ENCODE measurements around the gene CD52. TPM values are rescaled to one million over a fixed set of nuclear protein-coding genes. Genes with fewer than 3 reads are reported as not detected.
A peak's percentile ranks its signal among the peaks of the same experiment; 100 is the strongest.

The CD52 gene
- polyA plus RNA-seq, 4 donors, result 2.7 to 6.6 (median 5.2) TPM

DNA sequence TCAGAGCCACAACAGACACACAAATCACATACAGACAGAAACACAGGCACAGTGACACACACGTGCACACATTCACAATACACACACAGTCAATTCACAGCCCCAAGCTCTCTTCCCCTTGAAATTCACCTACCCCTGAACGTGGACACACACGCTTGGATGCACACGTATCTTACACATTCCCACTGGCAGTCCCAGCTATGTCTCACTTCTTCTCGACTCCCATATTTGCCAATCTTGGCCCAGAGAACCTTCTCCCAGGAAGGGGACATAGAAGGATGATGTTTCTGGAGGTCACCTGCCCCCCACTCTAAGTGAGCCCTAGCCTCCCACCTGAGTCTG lies 34.6 kb downstream of the CD52 start:
- DNase-seq (ENCODE audit: low read depth in 4 of 4, low spot score in 3 of 4), result no peak

DNA sequence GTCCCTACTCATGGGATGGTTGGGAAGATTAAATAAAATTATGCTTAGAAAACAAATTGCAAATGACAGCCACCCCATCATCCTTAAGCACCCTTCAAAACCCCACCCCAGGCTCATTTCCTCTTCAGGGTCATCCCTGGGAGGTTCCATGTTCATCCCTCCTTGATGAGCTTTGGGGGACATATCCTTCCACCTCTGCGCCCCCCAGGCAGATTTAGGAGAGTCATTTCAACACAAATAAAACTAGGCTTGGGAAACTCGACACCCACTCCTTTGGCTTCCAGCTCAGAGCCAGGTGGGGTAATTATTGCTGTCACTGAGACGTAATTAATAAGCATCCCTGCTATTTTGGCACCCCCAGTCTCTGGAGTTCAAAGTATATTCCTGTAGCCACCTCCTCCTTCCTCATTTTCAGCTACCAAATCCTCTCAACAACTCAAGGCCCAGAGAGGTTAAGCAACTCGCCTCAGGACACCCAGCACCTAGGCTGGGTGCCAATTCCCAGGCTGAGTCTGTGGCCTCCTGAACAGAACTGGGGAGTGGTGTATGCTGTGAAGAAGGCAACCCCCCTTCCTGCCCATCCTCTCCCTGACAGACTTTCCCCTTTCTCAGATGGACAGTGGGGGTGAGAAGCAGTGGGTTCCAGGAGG lies 35.6 kb downstream of the CD52 start:
- DNase-seq (ENCODE audit: low read depth in 4 of 4, low spot score in 3 of 4), result no peak

DNA sequence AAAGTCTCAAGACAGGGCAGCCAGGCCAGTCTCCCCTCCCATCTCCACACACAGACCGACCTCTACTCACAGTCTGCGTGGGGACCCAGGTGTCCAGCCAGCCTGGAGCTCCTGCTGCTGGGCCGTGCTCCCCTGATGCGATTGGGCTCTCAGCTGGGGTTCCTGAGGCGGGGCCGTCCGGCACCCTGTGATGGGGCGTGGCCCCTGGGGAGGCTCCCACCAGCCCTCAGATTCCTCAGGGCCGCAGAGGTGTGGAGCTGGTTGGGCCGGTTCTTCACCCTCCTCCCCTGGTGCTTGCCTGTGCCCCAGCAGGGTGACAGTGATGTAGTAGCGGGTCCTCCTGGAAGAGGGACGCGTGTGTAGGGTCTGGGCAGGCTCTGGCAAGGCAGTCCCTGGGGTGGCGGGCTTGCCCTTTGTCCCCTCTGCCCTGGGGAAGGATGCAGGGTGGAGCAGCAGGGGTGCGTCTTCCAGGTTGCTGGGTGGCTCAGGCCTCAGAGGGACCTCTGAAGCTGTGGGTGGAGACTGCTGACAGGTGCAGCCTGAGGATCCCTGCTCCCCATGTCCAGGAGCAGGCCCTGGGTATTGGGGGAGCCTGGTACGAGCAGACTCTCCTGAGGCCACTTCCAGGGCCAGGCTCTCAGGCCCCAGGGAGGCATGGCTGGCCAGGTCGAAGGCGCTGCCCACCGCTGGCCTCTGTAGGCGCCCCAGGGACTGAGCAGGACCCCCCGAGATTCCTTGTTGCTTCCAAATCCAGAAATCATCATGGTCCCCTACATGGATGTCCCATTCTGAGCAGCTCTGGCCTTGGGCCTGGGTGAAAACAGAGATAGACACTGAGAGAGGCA lies 36.4 kb downstream of the CD52 start, which contains the start of gene CRYBG2:
CRYBG2 (minus strand) TSS at position 155 of the 845 bp plus-strand sequence. CDS start 7,473 bp downstream, outside the sequence.
- DNase-seq (ENCODE audit: low read depth in 4 of 4, low spot score in 3 of 4), result no peak

DNA sequence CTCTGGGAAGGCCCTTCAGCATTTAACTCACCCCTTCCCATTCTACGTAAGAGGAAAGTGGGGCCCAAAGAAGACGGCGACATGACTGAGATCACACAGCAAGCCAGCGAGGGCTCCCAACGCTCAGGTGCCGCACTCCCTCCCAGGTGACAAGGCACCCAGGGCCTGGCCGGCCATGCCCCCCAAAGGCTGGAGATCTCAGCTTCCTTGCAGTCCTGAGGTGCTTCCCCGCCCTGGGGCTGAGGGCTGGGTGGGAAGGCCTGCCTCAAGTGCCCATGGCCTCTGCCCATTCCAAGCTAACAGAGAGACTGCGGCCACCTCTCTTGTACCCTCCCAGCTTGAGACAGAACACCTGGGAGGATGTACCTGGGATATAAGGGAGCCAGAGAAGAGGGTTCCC lies 37.2 kb downstream of the CD52 start:
- no peak for DNase-seq (ENCODE audit: low read depth in 4 of 4, low spot score in 3 of 4)

DNA sequence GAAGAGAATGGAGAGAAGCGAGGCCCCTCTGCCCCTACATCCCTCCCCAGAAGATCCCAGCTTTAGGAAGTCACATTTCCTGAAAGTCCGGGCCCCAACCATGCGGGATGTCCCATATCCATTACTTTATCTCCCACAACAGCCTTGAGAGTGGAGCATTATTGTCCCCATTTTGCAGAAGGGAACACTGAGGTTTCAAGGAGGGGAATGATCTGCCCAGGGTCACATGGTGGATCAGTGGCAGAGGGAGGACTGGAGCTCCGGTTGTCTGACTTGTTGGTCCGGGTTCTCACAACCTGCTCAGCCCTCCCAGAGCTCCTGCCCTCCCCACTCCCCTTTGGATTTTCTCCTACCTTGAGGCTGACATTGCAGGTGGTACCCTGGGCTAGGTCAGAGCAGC lies 38.3 kb downstream of the CD52 start:
- no peak for DNase-seq (ENCODE audit: low read depth in 4 of 4, low spot score in 3 of 4)

DNA sequence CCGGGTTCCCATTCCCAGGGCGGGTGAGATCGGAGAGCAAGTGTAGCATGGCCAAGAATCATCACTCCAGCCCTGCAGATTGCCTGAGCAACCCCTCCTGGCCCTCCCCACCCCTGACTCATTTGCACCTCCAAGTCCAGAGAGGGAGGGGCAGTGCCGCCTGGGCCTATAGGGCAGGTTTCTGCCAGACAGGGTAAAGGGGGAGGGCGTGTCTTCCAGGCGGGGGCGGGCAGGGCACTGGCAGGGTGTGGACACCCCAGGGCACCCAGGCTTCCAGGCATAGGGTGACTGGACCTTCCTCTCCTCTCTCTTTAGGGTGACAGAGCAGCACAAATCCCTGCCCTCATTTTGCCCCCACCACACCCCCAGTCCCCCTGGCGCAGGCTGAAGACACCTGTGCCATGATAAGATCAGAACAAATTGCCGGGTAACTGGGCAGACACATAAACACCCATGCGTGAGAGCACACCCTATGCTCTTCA lies 39.4 kb downstream of the CD52 start:
- no peak for DNase-seq (ENCODE audit: low read depth in 4 of 4, low spot score in 3 of 4)

DNA sequence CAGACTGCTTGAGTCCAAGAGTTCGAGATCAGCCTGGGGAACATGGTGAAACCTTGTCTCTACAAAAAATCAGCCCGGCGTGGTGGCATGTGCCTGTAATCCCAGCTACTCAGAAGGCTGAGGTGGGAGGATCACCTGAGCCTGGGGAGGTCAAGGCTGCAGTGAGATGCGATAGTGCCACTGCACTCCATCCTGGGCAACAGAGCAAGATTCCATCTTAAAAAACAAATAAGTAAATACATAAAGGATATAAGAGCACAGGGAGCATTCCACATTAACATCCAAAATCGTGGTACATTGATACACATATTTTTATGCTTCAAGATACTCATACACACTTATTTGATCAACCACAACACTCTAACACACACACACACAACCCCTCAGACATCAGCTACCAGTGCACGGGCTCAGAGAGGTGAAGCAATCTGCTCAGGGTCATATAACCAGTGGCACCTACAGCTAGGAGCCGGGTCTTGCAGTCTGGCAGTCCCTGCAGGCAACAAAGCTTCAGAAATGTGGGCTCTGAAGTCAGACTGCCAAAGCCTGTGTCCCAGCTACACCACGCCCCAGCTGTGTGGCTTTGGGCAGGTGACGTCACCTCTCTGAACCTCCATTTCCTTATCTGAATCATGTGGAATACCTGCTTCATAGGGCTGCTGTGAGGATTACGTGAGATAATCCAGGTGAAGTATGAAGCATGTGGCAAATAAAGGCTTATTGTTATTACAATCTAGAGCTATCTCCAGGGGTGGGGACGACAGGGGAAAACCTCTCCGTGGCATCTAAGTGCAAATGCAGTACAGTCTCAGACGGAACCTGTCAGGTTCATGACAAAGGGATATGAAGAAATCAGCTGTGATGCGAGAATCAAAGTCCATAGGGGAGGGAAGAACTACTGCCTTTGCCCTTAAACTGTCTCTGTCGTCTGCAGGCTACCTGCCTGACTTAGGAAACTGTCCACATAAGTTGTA lies 40.9 kb downstream of the CD52 start:
- no peak for DNase-seq (ENCODE audit: low read depth in 4 of 4, low spot score in 3 of 4)

DNA sequence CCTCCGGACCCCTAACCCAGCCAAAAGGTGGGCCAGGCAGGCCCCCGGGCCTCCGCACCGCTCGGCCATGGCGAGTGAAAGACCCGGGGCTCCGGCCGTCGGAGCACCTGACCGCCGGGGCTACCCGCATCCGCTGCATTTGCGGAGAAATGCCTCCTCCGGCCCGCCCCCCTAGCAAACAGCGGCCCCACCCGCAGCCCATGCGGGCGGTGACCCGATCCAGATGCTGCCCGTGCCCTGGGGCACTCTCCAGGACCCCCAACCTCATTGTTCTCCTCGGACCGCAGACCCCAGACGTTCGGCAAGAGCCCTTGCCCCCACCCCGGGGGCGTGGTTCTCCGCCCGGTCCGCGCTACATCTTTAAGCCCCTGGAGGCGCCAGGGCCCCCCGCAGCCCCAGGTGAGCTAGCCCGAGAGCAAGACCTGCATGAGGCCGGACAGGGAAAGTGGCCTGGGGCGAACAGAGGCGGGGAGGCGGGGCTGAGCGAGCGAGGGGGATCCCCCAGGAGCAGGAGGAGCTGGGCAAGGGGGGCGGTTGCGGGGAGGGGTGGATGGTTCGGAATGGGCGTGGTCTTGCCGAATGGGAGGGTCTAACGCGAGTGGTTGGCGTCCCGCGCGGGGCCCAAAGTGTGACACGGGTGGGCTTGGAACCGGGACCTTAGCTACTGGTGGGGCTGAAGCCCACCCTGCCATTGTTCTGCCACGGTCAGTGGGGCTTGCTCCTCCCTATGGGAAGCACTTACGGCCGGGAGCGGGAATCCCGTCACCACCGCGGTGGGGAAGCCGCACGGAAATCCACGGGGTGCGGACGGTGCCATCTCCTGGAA lies 42.4 kb downstream of the CD52 start:
- DNase-seq (ENCODE audit: low read depth in 4 of 4, low spot score in 3 of 4), result no peak

DNA sequence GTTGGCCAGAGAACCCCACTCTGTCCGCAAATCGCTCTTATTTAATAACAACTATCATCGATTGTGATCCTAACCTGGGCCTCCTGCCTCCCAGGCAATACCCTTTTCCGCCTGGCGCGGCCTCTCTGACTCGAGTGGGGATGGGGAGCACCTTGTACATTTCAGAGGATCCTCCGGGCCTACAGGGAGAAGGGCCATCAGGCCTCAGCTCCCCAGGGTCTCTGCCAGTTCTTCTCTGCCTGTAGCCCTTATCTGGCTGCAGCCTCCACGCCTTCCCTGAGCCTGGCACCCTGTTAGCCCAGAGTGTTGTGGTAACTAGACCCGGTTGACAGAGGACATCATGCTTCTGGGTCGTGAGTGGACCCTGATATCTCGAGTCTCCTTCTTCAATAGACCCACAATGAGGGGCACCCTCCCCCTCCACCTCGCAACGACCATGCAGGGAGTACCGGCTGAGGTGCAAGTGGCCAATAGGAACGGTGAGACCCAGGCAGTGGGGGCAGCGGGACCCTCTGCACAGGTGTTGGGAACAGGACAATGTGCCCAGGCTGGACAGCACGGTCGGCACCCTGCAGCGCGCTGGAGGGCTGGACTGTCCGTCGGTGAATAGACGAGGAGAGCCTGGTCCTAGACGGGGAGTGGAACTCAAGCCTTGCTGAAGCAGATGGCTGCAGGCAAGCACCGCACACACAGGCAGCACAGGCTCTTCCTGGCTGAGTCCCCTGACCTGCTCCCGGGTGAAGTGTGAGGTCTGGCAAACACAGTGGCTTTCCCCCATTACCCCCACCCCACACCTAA lies 43.2 kb downstream of the CD52 start:
- no peak for DNase-seq (ENCODE audit: low read depth in 4 of 4, low spot score in 3 of 4)

DNA sequence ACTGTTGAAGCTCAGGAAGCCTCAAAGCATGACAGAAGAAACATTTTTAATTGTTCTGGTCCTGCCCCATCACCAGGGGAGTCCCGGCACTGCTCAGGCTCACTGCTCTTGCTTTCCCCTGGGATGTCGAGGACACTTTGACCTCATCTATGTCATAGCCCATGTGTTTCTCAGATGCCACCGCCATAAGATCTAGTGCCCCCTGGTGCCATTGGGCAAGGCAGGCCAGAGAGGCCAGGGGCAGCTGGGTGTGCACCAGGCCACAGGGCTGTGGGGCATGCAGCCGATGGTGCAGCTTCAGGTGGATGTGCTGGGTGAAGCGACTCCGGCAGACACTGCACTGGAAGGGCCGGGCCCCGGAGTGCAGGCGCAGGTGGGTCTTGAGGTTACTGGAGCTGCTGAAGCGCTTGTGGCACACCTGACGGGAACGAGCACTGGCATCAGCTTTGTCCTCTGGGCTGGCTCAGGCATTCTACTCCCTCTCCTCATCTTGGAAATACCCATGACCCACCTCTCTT lies 43.9 kb downstream of the CD52 start:
- no peak for DNase-seq (ENCODE audit: low read depth in 4 of 4, low spot score in 3 of 4)

DNA sequence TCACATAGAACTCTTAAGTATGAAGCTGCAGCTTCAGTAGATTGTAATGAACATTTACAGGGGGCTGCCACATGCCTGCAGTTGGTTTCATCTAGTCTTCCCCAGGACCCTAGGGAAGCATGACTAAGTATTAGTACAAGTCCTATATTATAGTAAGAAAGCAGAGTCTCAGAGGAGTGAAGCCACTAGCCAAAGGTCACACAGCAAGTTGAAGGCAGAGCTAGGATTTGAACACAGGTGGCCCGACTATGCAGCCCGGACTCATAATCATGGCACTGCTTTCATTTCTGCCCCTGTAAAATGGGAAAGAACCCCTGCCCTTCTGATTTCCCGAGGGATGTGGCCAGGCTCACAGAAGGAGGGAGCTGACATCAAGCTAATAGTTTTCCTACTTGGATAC lies 44.6 kb downstream of the CD52 start:
- DNase-seq (ENCODE audit: low read depth in 4 of 4, low spot score in 3 of 4), result no peak

DNA sequence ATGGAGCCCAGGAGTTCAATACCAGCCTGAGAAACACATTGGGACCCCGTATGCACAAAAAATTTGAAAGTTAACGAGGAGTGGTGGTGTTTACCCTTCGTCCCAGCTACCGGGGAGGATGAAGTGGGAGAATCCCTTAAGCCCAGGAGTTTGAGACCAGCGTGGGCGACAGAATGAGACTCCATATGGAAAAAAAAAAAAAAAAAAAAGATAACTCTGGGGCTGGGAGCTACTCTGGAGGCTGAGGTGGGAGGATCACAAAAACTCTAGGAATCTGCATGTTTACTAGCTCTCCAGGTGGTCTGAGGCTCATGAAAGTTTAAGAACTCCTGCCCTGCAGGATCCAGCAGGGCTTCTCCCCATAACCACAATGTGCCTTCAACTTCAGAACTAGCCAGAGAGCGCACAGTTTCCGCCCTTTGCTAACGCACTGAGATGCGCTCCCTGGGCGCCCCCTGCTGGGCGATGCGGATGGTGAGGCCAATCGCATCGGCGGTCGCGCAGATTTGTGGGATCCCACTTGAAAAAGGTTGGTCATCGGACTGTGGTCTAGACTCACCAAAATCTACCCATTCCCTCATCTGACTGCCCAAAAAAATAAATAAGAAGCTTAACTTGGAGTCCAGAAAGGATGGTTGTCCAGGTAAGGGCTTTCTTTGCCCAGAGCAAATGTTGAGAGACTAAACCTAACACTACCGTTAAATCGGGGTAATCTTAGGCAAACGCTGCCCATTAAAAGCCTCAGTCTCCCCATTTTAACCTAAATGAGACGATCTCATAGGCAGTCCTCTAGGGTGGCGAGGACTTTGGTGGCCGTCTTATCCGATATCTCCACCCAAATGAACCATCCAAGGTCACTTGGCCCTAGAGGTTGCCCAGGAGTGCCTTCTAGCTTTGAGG lies 46.0 kb downstream of the CD52 start:
- peak; percentile 33 to 49 (median 36) for DNase-seq (ENCODE audit: low read depth in 4 of 4, low spot score in 3 of 4)

DNA sequence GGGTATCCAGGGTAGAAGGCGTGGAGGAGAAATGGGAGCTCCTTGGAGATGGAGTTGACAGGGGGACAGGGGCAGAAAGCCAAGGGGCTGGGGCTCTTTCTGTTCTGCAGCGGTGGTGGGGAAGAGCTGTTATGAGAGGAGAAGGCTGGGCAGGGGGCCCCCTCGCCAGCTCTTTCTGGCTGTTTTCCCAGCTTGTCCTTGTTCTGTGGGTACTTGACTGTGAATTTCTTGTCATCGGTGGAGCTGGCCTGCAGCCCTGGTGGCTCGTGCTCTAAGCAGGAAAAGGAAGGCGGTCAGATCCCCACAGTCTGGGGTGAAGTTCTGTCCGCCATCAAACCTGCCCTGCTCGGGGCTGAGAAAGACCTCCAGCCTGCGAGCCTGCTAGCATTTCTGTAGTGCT lies 47.2 kb downstream of the CD52 start:
- no peak for DNase-seq (ENCODE audit: low read depth in 4 of 4, low spot score in 3 of 4)

DNA sequence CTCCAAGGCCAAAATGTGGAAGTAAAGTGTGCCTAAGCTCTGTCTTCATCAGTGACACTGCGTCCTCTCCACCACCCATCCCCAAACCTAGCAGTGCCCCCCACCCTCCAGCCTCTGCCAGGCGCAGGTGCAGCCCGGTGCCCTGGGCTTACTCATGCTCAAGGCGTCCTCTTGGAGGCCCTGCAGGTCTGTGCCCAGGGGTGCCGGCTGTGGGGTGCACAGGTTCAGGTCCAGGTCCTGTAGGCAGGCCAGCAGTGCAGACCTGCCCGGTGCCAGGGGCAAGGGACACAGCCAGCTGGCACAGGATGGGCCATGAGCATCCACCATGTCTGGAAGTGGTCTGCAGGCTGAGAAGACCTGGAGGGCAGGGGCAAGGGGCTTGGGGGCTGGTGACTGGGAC lies 49.7 kb downstream of the CD52 start:
- DNase-seq (ENCODE audit: low read depth in 4 of 4, low spot score in 3 of 4), result no peak

DNA sequence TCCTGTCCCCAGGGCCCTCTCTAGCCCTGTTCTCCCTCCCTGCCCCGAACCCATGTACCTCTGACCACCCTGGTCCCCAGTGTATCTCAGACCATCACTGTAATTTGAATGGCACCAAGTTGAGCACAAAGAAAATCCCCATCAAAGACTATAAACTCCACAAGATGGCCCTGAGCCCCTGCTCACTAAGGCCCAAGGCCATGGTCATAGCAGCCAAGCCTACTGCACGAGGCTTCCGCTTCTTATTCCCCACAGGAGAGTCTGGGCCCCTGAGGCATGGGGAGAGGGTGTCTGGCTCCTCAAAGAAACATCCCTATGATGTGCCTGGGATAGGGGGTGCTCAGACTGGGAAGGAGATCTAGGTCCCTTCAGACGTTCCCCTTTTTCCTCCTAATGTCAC lies 50.2 kb downstream of the CD52 start:
- no peak for DNase-seq (ENCODE audit: low read depth in 4 of 4, low spot score in 3 of 4)

DNA sequence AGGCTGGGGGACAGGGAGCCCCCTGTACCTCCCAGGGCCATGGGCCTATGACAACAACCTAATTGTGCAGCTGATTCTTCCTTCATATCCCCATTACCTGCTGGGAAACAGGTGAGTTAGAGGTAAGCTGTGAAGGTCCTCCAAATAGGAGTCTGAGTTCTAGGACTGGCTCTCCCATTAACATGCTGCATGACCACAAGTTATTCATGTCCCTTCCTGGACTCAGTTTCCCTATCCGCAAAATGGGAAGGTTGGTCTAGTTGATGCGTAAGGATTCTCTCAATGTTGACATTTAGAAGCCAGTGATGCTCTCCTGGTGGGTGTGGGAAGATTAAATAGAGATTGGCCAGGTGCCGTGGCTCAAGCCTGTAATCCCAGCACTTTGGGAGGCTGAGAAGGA lies 50.7 kb downstream of the CD52 start:
- DNase-seq (ENCODE audit: low read depth in 4 of 4, low spot score in 3 of 4), result no peak

Measured in left renal pelvis (tissue), 4 donors.